Peyer's patch (tissue), 4 donors: ENCODE results near the gene VTI1A.

Experiments used
- POLR2A ChIP-seq, 2 donors: fragments of 450-650 bp; IDR thresholded peaks; one replicate each; pipeline ENCODE4 v1.5.1; 2017; ENCODE audit warnings: antibody characterized with exemption in 2 of 2, mild to moderate bottlenecking in 2 of 2, moderate library complexity in 2 of 2
- TF ChIP-seq, protein P1 (sequence below), 6 experiments: fragments of 450-650 bp in 4 of 6; fragments of 200-600 bp in 2 of 6; sonication (generic) in 1 of 6; IDR thresholded peaks; one replicate each; pipeline ENCODE4 v1.5.1; 2017 to 2019; ENCODE audit warnings: antibody characterized with exemption in 6 of 6, mild to moderate bottlenecking in 3 of 6, moderate library complexity in 1 of 6

GRCh38 chr10:112792487-112793201, 345.6 kb downstream of the VTI1A start:
- TF ChIP-seq POLR2A (IDR thresholded peaks at IDR 0.05), result peak in 1 of 2 donors; percentile 66
- TF ChIP-seq, protein P1, sequence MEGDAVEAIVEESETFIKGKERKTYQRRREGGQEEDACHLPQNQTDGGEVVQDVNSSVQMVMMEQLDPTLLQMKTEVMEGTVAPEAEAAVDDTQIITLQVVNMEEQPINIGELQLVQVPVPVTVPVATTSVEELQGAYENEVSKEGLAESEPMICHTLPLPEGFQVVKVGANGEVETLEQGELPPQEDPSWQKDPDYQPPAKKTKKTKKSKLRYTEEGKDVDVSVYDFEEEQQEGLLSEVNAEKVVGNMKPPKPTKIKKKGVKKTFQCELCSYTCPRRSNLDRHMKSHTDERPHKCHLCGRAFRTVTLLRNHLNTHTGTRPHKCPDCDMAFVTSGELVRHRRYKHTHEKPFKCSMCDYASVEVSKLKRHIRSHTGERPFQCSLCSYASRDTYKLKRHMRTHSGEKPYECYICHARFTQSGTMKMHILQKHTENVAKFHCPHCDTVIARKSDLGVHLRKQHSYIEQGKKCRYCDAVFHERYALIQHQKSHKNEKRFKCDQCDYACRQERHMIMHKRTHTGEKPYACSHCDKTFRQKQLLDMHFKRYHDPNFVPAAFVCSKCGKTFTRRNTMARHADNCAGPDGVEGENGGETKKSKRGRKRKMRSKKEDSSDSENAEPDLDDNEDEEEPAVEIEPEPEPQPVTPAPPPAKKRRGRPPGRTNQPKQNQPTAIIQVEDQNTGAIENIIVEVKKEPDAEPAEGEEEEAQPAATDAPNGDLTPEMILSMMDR (IDR thresholded peaks at IDR 0.05), result peak in 1 of 6 experiments; percentile 8
